Activated T-cell treated with anti-CD3 and anti-CD28 coated beads for 4 hours (primary cell): Measurements from ENCODE around the gene ATP6V1E1.
"Not testable (repeated sequence)": the region's sequence is repeated elsewhere in the genome, so short reads cannot be mapped to it uniquely, and the experiment has no call there.

Experiments used
- DNase-seq: peaks from one replicate; pipeline ENCODE4 v3.0.0-alpha.2; 2020

Gene ATP6V1E1

DNA sequence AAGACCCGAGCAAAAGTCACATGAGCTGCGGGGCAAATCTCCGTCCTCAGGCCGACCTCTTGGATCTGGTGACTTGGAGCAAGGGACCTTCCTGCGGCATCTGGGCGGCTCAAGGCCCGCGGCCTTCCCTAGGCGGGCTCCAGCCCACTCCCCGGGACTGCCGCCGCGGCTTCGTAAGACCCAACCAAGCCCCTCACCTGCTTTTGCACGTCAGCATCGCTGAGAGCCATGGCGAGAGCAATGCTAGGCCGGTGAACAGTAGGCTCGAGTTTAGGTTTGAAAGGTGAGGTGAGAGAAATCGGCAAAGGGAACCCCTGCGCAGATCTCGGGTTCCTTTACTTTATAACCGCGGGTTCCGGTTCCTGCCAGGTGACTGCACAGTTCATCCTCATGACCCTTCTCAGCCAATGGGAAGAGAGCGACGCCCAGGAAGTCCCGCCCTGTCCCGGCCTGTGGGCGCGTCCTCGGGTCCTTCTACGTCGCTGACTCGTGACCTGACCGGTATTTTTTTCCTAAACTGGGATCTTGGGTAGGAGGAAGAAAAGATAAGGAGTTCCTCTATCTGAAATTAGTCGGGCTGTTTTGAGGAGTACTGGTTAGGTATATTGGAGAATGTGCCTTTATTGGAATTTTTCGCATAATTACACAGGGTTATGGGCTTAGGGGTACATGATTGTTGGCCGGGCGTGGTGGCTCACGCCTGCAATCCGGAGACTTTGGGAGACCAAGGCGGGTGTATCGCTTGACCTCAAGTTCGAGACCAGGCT, at the start of gene ATP6V1E1:
TSS of gene ATP6V1E1 (minus strand) at position 344 of the 767 bp plus-strand sequence. CDS start at position 230, 114 bp downstream.
- DNase-seq = peak; percentile 93

DNA sequence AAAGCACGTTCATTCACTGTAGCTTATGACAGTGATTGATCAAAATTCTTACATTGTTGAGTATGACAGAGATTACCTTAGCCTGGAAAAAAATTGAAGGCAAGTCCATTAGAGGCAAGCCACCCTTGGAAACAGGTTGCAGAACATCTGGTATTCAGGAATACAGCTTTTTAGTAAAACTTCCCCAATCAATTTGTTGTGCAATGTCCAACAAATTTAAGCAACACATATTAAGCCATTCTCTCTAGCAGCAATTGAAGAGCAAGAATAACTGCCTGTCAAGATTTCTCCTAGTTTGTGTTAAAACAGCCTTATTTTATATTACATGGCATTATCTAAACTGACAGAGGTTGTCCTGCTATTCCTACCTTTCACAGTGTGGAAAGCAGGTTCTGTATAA, 47.0 kb upstream of the ATP6V1E1 start:
- no peak for DNase-seq

GRCh38 chr22:17674152-17674551, 45.6 kb upstream of the ATP6V1E1 start:
- no peak for DNase-seq

DNA sequence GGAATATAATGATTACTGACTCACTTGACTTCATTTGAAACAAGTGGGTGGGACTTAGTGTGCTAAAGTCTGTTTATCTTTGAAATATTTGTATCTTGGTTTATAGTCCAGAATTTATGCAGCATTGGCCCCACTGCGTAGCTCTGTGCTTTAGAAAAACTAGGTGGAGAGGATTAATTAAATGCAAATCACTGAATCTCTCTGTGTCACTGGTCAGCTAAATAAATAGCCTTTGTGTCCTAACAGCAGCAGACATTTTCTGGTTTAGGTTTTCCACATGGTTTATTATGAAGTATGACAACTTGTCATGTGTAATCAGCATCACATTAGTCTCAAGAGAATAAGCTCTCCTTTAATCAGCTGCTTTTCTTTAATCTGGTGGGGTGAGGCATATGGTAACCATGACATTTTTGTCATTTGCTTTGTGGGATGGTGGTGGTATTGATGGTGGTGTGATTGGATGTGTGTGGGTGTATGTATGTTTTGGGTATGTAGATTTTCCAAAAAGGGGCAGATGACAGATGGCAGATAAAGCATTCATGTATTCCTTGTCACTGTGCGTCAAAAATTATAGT, 44.0 kb upstream of the ATP6V1E1 start:
- DNase-seq = no peak

DNA sequence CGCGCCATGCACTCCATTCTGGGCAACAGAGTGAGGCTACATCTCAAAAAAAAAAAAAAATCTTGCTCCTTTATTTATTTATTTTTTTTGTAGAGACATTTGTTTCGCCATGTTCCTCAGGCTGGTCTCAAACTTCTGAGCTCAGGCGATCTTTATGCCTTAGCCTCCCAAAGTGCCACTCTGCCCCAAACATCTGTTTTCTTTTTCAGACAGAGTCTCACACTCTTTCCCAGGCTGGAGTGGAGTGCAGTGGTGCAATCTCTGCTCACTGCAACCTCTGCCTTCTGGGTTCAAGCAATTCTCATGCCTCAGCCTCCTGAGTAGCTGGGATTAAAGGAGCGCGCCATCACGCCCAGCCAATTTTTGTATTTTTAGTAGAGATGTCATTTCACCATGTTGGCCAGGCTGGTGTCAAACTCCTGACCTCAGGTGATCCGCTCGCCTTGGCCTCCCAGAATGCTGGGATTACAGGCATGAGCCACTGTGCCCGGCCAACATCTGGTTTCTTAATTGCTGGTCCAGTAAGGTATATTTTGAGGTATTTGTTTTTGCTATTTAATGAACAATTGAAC, 43.1 kb upstream of the ATP6V1E1 start:
- not testable (repeated sequence) for DNase-seq

DNA sequence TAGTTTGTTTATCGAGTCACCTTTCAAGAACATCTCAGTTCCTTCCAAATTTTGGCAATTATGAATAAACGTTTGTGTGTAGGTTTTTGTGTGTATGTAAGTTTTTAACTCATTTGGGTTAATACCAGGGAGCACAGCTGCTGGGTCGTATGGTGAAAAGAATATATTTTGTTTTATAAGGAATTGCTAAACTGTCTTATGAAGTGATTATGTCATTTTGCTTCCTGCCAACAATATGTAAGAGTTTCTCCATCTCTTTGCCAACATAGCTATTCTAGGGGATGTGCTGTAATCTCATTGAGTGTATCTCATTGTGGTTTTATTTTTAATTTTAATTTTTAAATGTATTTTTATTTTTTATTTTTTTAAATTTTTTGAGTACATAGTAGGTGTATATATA, 37.3 kb upstream of the ATP6V1E1 start:
- DNase-seq = no peak

DNA sequence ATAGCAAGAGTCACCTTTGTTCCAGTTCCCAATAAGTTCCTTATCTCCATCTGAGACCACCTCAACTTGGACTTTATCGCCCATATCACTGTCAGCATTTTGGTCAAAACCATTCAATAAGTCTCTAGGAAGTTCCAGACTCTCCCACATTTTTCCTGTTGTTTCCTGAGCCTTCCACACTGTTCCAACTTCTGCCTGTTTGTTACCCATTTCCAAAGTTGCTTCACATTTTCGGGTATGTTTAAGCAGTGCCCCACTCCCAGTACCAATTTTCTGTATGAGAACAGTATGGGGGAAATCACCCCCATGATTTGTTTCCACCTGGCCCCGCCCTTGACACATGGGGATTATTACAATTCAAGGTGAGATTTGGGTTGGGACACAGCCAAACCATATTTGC, 36.7 kb upstream of the ATP6V1E1 start:
- no peak for DNase-seq

DNA sequence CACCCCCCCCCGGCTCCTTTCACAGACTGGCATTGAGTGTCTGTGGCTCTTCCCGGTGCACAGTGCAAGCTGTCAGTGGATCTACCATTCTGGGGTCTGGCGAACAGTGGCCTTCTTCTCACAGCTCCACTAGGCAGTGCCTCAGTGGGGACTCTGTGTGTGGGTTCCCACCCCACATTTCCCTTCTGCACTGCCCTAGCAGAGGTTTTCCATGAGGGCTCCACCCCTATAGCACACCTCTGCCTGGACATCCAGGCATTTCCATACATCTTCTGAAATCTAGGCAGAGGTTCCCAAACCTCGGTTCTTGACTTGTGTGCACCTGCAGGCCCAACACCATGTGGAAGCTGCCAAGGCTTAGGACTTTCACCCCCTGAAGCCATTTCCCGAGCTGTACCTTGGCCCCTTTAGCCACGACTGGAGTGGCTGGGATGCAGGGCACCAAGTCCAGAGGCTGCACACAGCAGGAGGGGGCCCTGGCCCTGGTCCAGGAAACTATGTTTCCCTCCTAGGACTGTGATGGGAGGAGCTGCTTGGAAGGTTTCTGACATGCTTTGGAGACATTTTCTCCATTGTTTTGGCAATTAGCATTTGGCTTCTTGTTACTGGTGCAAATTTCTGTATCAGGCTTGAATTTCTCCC, 36.0 kb upstream of the ATP6V1E1 start:
- no peak for DNase-seq

DNA sequence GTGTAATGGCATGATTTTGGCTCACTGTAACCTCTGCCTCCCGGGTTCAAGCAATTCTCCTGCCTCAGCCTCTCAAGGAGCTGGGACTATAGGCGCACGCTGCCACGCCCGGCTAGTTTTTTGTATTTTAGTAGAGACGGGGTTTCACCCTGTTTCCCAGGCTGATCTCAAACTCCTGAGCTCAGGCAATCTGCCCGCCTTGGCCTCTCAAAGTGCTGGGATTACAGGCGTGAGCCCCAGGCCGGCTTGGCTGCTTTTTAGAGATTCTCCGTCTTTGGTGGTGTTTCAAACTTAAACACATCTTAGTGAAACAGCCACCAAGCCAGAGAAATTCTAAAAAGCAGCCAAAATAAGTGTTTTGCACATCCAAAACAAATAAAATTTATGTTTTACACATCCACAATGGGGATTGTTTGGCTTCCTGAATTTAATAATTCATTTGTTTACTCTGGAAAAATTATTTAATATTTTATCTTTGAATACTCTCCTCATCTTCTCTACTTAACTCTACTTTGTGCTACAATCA, 28.4 kb upstream of the ATP6V1E1 start:
- DNase-seq = no peak

DNA sequence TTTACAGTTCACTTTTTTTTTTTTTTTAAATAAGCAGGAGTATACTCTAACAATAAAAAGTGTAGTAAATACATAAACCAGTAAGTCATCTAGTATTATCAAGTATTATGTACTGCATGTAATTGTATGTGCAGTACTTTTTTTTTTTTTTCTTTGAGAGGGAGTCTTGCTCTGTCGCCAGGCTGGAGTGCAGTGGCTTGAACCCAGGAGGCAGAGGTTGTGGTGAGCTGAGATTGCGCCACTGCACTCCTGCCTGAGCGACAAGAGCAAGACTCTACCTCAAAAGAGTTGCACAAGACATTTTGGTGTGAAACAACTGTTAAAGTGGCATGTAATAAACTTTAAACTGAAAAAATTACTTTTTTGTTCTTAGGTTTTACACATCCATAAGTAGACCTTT, 26.7 kb upstream of the ATP6V1E1 start:
- no peak for DNase-seq

GRCh38 chr22:17648569-17648968, 20.0 kb upstream of the ATP6V1E1 start:
- DNase-seq = no peak

DNA sequence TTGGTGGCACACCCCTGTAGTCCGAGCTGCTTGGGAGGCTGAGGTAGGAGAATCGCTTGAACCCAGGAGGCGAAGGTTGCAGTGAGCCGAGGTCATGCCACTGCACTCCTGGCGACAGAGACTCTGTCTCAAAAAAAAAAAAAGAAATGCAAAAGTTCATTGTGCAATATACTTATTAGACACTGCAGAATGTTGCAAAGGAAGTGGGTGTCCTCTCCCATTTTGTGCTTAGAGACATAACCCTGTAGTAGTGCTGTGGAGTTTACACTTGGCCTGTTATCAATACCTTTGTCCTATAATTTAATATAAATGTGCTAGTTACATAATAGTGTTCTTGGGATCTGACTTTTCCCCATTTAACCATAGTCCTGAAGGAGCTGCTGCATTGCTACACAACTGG, 19.4 kb upstream of the ATP6V1E1 start:
- DNase-seq = no peak

- DNase-seq = no peak
Measured at GRCh38 chr22:17647452-17647851, 18.9 kb upstream of the ATP6V1E1 start.

DNA sequence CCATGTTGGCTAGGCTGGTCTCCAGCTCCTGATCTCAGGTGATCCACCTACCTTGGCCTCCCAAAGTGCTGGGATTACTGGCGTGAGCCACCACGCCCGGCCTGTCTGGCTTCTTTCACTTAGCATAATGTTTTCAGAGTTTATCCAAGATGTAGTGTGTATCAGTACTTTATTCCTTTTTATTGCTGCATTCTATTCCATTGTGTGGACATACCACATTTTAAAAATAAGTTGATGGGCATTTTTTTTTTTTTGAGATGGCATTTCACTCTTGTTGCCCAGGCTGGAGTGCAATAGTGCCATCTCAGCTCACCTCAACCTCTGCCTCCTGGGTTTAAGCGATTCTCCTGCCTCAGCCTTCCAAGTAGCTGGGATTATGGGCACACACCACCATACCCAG, 13.8 kb upstream of the ATP6V1E1 start:
- not testable (repeated sequence) for DNase-seq

DNA sequence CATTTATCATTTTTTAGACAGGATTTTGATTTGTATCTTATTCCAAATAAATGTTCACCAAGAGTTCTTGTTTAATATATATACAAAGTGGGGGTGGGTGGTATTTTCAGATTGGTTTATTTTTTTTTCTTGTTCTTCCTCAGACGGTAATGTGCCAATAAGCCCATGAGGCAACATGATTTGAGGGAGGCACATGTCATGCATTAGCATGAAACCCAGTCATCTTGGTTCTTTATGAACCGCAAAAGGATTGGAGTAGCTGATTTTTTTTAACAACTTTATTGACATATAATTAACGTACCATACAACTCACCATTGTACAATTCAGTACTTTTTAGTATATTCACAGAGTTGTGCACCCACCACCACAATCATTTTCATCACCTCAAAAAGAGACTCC, 12.7 kb upstream of the ATP6V1E1 start:
- no peak for DNase-seq

GRCh38 chr22:17639247-17639741, 10.7 kb upstream of the ATP6V1E1 start:
- DNase-seq = no peak

- peak; percentile 83 for DNase-seq
Measured at GRCh38 chr22:17638432-17639246, 10.1 kb upstream of the ATP6V1E1 start, which contains the start of gene BCL2L13. TSS of gene BCL2L13 (plus strand) at chr22:17638757. CDS start at chr22:17655712, 16,955 bp downstream.

DNA sequence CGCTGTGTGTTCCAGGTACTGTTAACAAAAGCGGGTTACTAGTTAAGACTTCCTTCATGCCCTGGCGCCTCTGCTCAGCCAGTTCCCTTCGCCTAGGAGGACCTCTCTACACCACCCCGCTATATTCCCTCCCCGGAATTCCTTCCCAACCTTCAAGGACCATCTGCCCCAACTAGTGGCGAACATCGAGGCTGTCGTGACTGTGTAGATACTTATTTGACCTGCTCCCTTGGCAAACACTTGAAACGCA, 9.6 kb upstream of the ATP6V1E1 start:
- DNase-seq = no peak

- no peak for DNase-seq
Measured at GRCh38 chr22:17637490-17638181, 9.1 kb upstream of the ATP6V1E1 start.

DNA sequence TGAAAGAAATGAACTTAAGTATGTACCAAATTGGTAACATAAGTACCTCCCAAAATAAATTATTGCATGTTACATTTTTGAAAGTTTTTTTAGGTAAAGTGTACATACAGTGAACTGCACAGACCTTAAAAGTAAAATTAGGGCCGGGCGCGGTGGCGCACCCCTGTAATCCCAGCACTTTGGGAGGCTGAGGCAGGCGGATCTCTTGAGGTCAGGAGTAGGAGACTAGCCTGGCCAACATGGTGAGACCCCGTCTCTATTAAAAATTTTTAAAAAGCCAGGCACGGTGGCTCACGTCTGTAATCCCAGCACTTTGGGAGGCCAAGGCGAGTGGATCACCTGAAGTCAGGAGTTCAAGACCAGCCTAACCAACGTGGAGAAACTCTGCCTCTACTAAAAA, 8.3 kb upstream of the ATP6V1E1 start:
- DNase-seq = not testable (repeated sequence)

DNA sequence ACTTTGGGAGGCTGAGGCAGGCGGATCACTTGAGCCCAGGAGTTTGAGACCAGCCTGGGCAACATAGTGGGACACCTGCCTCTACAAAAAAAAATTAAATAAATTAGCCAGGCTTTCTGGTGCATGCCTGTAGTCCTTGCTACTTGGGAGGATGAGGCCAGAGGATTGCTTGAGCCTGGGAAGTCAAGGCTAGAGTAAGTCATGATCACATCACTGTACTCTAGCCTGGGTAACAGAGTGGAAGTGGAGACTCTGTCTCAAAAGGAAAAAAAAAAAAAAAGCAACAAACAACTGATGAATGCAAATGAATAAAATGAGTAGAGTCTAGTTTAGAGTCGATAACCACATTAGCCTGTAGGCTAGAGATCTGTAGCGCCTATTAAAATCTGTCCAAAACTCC, 6.1 kb upstream of the ATP6V1E1 start:
- no peak for DNase-seq

GRCh38 chr22:17633998-17634323, 5.4 kb upstream of the ATP6V1E1 start:
- DNase-seq = no peak
